IMR-90 (cell line): Measurements from ENCODE around the gene RAB40A. TPM values are rescaled to one million over a fixed set of nuclear protein-coding genes. Genes with fewer than 3 reads are reported as not detected.

Source experiments
- ATAC-seq: fragments of 200-7000 bp; cut with Tn5 transposase; 2 replicates; pipeline ENCODE4 v1.9.1; 2020; ENCODE audit warnings: low read depth, mild to moderate bottlenecking, moderate library complexity
- BruUV-seq: library from RNA; stranded (reverse); fragments of 400-500 nt; replicated peaks from 2 replicates; lab custom pipeline; 2021; lab: Mats Ljungman, UMichigan
- CTCF ChIA-PET: fragments of 300-600 bp; formaldehyde crosslinking; extraction: SDS; loops from one replicate; lab custom pipeline; 2021; ENCODE audit warnings: antibody characterized with exemption; lab: Yijun Ruan, JAX
- POLR2A ChIA-PET: fragments of 300-600 bp; sonication (Branson Sonifier 250); formaldehyde crosslinking; loops from one replicate; lab custom pipeline; 2022; ENCODE audit warnings: antibody characterized with exemption; ENCODE audit not compliant: unreplicated experiment; lab: Charles Lee
- DNase-seq: peaks from one replicate; pipeline ENCODE4 v3.0.0; 2013
- H2AFZ ChIP-seq: replicated peaks from 2 replicates; pipeline ENCODE3; 2013; ENCODE audit warnings: low read length, mild to moderate bottlenecking; ENCODE audit not compliant: poor library complexity
- H2AK5ac ChIP-seq: 2 replicates; pipeline ENCODE4 v1.6.1; 2013; ENCODE audit warnings: low read depth, low read length, inconsistent platforms
- H2AK9ac ChIP-seq: replicated peaks from 2 replicates; pipeline ENCODE3; 2013; ENCODE audit warnings: mild to moderate bottlenecking, low read depth, low read length, moderate library complexity; ENCODE audit not compliant: poor library complexity
- H2BK120ac ChIP-seq: 2 replicates; pipeline ENCODE4 v1.6.1; 2013; ENCODE audit warnings: low read depth, low read length, inconsistent platforms
- H2BK15ac ChIP-seq: 3 replicates; pipeline ENCODE4 v1.6.1; 2013; ENCODE audit warnings: low read depth, low read length, inconsistent platforms
- H2BK20ac ChIP-seq: 2 replicates; pipeline ENCODE4 v1.6.1; 2013; ENCODE audit warnings: low read depth, mild to moderate bottlenecking, inconsistent platforms, low read length, moderate library complexity
- H2BK5ac ChIP-seq: 2 replicates; pipeline ENCODE4 v1.6.1; 2013; ENCODE audit warnings: mild to moderate bottlenecking, low read depth, low read length, inconsistent platforms; ENCODE audit not compliant: poor library complexity, severe bottlenecking
- H3K14ac ChIP-seq: replicated peaks from 2 replicates; pipeline ENCODE4 v1.6.1; 2013; ENCODE audit warnings: low read depth, low read length, inconsistent platforms
- H3K18ac ChIP-seq: 2 replicates; pipeline ENCODE4 v1.6.1; 2013; ENCODE audit warnings: low read depth, low read length, control low read depth
- H3K23ac ChIP-seq: 2 replicates; pipeline ENCODE4 v1.6.1; 2013; ENCODE audit warnings: low read depth, low read length, inconsistent platforms
- H3K27ac ChIP-seq: 2 replicates; pipeline ENCODE4 v1.5.1; 2013; ENCODE audit warnings: mild to moderate bottlenecking, control low read depth, low read length; ENCODE audit not compliant: insufficient read depth
- H3K27me3 ChIP-seq: 2 replicates; pipeline ENCODE4 v1.6.1; 2013; ENCODE audit warnings: low read length; ENCODE audit not compliant: control insufficient read depth, insufficient read depth
- H3K36me3 ChIP-seq: 2 replicates; pipeline ENCODE4 v1.6.1; 2013; ENCODE audit warnings: low read length, mixed read lengths; ENCODE audit not compliant: control insufficient read depth, insufficient read depth
- H3K4ac ChIP-seq: 2 replicates; pipeline ENCODE4 v1.6.1; 2013; ENCODE audit warnings: low read depth, low read length, inconsistent platforms
- H3K4me1 ChIP-seq: 2 replicates; pipeline ENCODE4 v1.6.1; 2013; ENCODE audit warnings: low read length, mixed read lengths; ENCODE audit not compliant: control insufficient read depth, insufficient read depth
- H3K4me2 ChIP-seq: 2 replicates; pipeline ENCODE4 v1.6.1; 2013; ENCODE audit warnings: low read depth, mild to moderate bottlenecking, control low read depth, low read length, moderate library complexity
- H3K4me3 ChIP-seq: 2 replicates; pipeline ENCODE4 v1.5.1; 2013; ENCODE audit warnings: low read depth, mild to moderate bottlenecking, control low read depth, low read length, moderate library complexity; ENCODE audit not compliant: insufficient read depth
- H3K56ac ChIP-seq: 2 replicates; pipeline ENCODE4 v1.6.1; 2013; ENCODE audit warnings: low read length, inconsistent platforms; ENCODE audit not compliant: insufficient read depth; ENCODE audit errors: extremely low read depth
- H3K79me1 ChIP-seq, 2 experiments: 2 replicates each; pipeline ENCODE4 v1.6.1; 2013; ENCODE audit warnings: low read length in 2 of 2, inconsistent platforms in 1 of 2, low read depth in 1 of 2
- H3K9ac ChIP-seq: 2 replicates; pipeline ENCODE4 v1.6.1; 2013; ENCODE audit warnings: low read depth, low read length, control low read depth
- H3K9me1 ChIP-seq: 2 replicates; pipeline ENCODE4 v1.6.1; 2013; ENCODE audit warnings: low read length, inconsistent platforms; ENCODE audit not compliant: insufficient read depth
- H3K9me3 ChIP-seq: 2 replicates; pipeline ENCODE4 v1.6.1; 2013; ENCODE audit warnings: low read length; ENCODE audit not compliant: control insufficient read depth, insufficient read depth
- H4K20me1 ChIP-seq: 2 replicates; pipeline ENCODE4 v1.6.1; 2013; ENCODE audit warnings: low read length, inconsistent platforms; ENCODE audit not compliant: insufficient read depth
- H4K5ac ChIP-seq: 2 replicates; pipeline ENCODE4 v1.6.1; 2013; ENCODE audit warnings: mild to moderate bottlenecking, low read depth, low read length, control low read depth
- H4K8ac ChIP-seq, 2 experiments: 2 replicates each; pipeline ENCODE4 v1.6.1; 2013; ENCODE audit warnings: low read depth in 2 of 2, low read length in 2 of 2, control low read depth in 1 of 2, inconsistent platforms in 1 of 2
- H4K91ac ChIP-seq: 2 replicates; pipeline ENCODE4 v1.6.1; 2013; ENCODE audit warnings: low read depth, low read length, inconsistent platforms; ENCODE audit not compliant: insufficient read depth
- BHLHE40 ChIP-seq: fragments of 150-350 bp; IDR thresholded peaks from 2 replicates; pipeline ENCODE4 v1.6.1; 2016; ENCODE audit warnings: mild to moderate bottlenecking, low read depth, low read length
- CEBPB ChIP-seq: IDR thresholded peaks from 2 replicates; pipeline ENCODE4 v1.6.1; 2012; ENCODE audit warnings: low read depth, low read length, improper control_type of control experiment
- CHD1 ChIP-seq: IDR thresholded peaks from 2 replicates; pipeline ENCODE4 v1.6.1; 2012; ENCODE audit warnings: low read depth, low read length, improper control_type of control experiment
- FOS ChIP-seq: fragments of 150-350 bp; IDR thresholded peaks from 2 replicates; pipeline ENCODE4 v1.6.1; 2016; ENCODE audit warnings: low read depth, low read length
- MAFK ChIP-seq: IDR thresholded peaks from 2 replicates; pipeline ENCODE4 v1.6.1; 2012; ENCODE audit warnings: low read depth, low read length, improper control_type of control experiment
- MAZ ChIP-seq: IDR thresholded peaks from 2 replicates; pipeline ENCODE4 v1.6.1; 2012; ENCODE audit warnings: low read depth, mild to moderate bottlenecking, low read length, improper control_type of control experiment, moderate library complexity, borderline replicate concordance
- NFE2L2 ChIP-seq: fragments of 150-350 bp; IDR thresholded peaks from 2 replicates; pipeline ENCODE4 v1.6.1; 2016; ENCODE audit warnings: low read depth, mild to moderate bottlenecking, low read length
- POLR2A ChIP-seq: IDR thresholded peaks from 2 replicates; pipeline ENCODE4 v1.6.1; 2012; ENCODE audit warnings: mild to moderate bottlenecking, low read depth, low read length
- RAD21 ChIP-seq: IDR thresholded peaks from 2 replicates; pipeline ENCODE4 v1.6.1; 2012; ENCODE audit warnings: low read length, improper control_type of control experiment
- RCOR1 ChIP-seq: IDR thresholded peaks from 2 replicates; pipeline ENCODE4 v1.6.1; 2012; ENCODE audit warnings: mild to moderate bottlenecking, low read length, improper control_type of control experiment; ENCODE audit not compliant: insufficient replicate concordance
- SMC3 ChIP-seq: fragments of 150-350 bp; IDR thresholded peaks from 2 replicates; pipeline ENCODE4 v1.6.1; 2016; ENCODE audit warnings: low read depth, mild to moderate bottlenecking, antibody characterized with exemption, low read length, moderate library complexity
- WGBS, 2 experiments: methylation state at CpG; one replicate each; pipeline versions ENCODE4 v1.1.5 to v1.1.7; 2013; ENCODE audit warnings: missing lambda C conversion rate in 2 of 2; ENCODE audit not compliant: insufficient read length in 1 of 2; ENCODE audit errors: extremely low coverage in 2 of 2; 5-methylcytosine and 5-hydroxymethylcytosine counted together
- dilution Hi-C: fragments of 300-500 bp; cut with HindIII; formaldehyde crosslinking; loops from one replicate; pipeline ENCODE4 v1.14.3; 2018; ENCODE audit warnings: low sequenced_read_pairs; ENCODE audit not compliant: unreplicated experiment
- in situ Hi-C: fragments of 300-500 bp; cut with MboI; formaldehyde crosslinking; loops from 3 replicates; pipeline ENCODE4 v1.14.3; 2019; ENCODE audit warnings: low sequenced_read_pairs, inconsistent platforms, mixed read lengths
- intact Hi-C: fragments of 100-400 bp; cut with micrococcal nuclease; formaldehyde crosslinking; loops from 2 replicates; pipeline ENCODE4 v1.10.0; 2022
- polyA plus RNA-seq, 3 experiments: library from polyadenylated mRNA; depleted of rRNA; stranded (reverse); fragments of >200 nt; gene quantifications; 2 replicates each; pipeline ENCODE4 v1.2.3, GENCODE V29; 2012; ENCODE audit warnings: low replicate concordance in 1 of 3
- total RNA-seq: library from RNA; depleted of rRNA; stranded (reverse); fragments of >200 nt; gene quantifications from 2 replicates; pipeline ENCODE4 v1.2.3, GENCODE V29; 2012
- TF ChIP-seq, protein P1 (sequence below): conservative IDR thresholded peaks from 2 replicates; pipeline ENCODE4 v1.5.1; 2012; ENCODE audit warnings: mild to moderate bottlenecking, low read depth, low read length, improper control_type of control experiment

The RAB40A gene
- total and polyA plus RNA-seq, 2 of the 4 experiments (the other 2 are of a cell fraction) = under 0.01 to 0.26 TPM

DNA sequence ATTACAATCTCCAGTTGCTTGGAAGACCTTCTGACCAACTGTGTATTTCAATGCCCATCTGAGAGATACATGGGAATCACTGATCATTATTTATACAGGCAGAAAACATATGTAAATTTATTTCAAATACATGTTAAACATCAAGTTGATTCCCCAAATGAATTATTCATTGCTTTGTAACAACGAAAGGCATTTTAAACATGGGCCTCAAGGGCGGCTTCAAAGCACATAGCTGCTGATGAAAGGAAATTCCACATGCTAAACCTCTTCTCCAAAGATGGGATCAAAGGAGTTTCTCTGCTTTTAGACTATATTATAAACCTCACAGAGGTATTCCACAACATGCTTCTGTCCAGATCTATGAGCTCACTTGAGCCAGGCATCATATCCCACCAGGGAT lies 4.3 kb upstream of the RAB40A start:
- ATAC-seq (no peak), DNase-seq (no peak)
- dilution Hi-C loops (no loop called here), intact Hi-C loops (no loop called here), in situ Hi-C loops (no loop called here)
- Histone ChIP-seq H3K9me1 (no peaks in the 10 kb centered on the region), H2BK5ac (no peak overlapping the region), H2BK15ac (no peak overlapping the region), H3K4me1 (no peaks in the 10 kb centered on the region), H3K79me1 (no peaks in the 10 kb centered on the region), H3K4me2 (no peak overlapping the region), H2AK5ac (no peak overlapping the region), H3K4me3 (no peak overlapping the region), H3K4ac (no peak overlapping the region), H4K8ac (no peak overlapping the region), H3K9ac (no peak overlapping the region), H2AFZ (no peak overlapping the region), H4K20me1 (no peaks in the 10 kb centered on the region), H3K18ac (no peak overlapping the region), H4K91ac (no peak overlapping the region), H3K23ac (no peak overlapping the region), H3K27ac (no peak overlapping the region), H3K9me3 (no peaks in the 10 kb centered on the region), H3K36me3 (no peaks in the 10 kb centered on the region), H2BK20ac (no peak overlapping the region), H4K5ac (no peak overlapping the region), H3K14ac (no peak overlapping the region), H3K27me3 (peaks cover 4% of the 10 kb centered on the region; the same call in 1 of the 2 replicates), H2BK120ac (no peak overlapping the region), H3K56ac (no peak overlapping the region), H2AK9ac (no peak overlapping the region)
- WGBS, 2 experiments = no CpG with 5 or more reads among the region's 2 CpGs
- POLR2A ChIA-PET = no interaction called here
- no peak for TF ChIP-seq RCOR1
- TF ChIP-seq FOS = no peak
- no peak for TF ChIP-seq CHD1
- no peak for TF ChIP-seq NFE2L2
- TF ChIP-seq SMC3 = no peak
- TF ChIP-seq MAZ = no peak
- no peak for TF ChIP-seq POLR2A
- TF ChIP-seq CEBPB = no peak
- TF ChIP-seq, protein P1, sequence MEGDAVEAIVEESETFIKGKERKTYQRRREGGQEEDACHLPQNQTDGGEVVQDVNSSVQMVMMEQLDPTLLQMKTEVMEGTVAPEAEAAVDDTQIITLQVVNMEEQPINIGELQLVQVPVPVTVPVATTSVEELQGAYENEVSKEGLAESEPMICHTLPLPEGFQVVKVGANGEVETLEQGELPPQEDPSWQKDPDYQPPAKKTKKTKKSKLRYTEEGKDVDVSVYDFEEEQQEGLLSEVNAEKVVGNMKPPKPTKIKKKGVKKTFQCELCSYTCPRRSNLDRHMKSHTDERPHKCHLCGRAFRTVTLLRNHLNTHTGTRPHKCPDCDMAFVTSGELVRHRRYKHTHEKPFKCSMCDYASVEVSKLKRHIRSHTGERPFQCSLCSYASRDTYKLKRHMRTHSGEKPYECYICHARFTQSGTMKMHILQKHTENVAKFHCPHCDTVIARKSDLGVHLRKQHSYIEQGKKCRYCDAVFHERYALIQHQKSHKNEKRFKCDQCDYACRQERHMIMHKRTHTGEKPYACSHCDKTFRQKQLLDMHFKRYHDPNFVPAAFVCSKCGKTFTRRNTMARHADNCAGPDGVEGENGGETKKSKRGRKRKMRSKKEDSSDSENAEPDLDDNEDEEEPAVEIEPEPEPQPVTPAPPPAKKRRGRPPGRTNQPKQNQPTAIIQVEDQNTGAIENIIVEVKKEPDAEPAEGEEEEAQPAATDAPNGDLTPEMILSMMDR = no peak
- no peak for TF ChIP-seq BHLHE40
- no peak for TF ChIP-seq RAD21
- no peak for TF ChIP-seq MAFK
- CTCF ChIA-PET = no interaction called here
- no TSS peak for BruUV-seq
